IMR-90 (cell line): ENCODE results near the gene PARL.

ENCODE experiments used
- CEBPB ChIP-seq: IDR thresholded peaks from 2 replicates; pipeline ENCODE4 v1.6.1; 2012; ENCODE audit warnings: low read depth, low read length, improper control_type of control experiment
- MAFK ChIP-seq: IDR thresholded peaks from 2 replicates; pipeline ENCODE4 v1.6.1; 2012; ENCODE audit warnings: low read depth, low read length, improper control_type of control experiment
- MXI1 ChIP-seq: IDR thresholded peaks from 2 replicates; pipeline ENCODE4 v1.6.1; 2012; ENCODE audit warnings: low read depth, mild to moderate bottlenecking, low read length, moderate library complexity, borderline replicate concordance
- NFE2L2 ChIP-seq: fragments of 150-350 bp; IDR thresholded peaks from 2 replicates; pipeline ENCODE4 v1.6.1; 2016; ENCODE audit warnings: low read depth, mild to moderate bottlenecking, low read length
- POLR2A ChIP-seq: IDR thresholded peaks from 2 replicates; pipeline ENCODE4 v1.6.1; 2012; ENCODE audit warnings: mild to moderate bottlenecking, low read depth, low read length
- RAD21 ChIP-seq: IDR thresholded peaks from 2 replicates; pipeline ENCODE4 v1.6.1; 2012; ENCODE audit warnings: low read length, improper control_type of control experiment
- RCOR1 ChIP-seq: IDR thresholded peaks from 2 replicates; pipeline ENCODE4 v1.6.1; 2012; ENCODE audit warnings: mild to moderate bottlenecking, low read length, improper control_type of control experiment; ENCODE audit not compliant: insufficient replicate concordance
- RFX5 ChIP-seq: IDR thresholded peaks from 2 replicates; pipeline ENCODE4 v1.8.0; 2012; ENCODE audit warnings: low read depth, mild to moderate bottlenecking, low read length, moderate library complexity
- SMC3 ChIP-seq: fragments of 150-350 bp; IDR thresholded peaks from 2 replicates; pipeline ENCODE4 v1.6.1; 2016; ENCODE audit warnings: low read depth, mild to moderate bottlenecking, antibody characterized with exemption, low read length, moderate library complexity
- TF ChIP-seq, protein P1 (sequence below): conservative IDR thresholded peaks from 2 replicates; pipeline ENCODE4 v1.5.1; 2012; ENCODE audit warnings: mild to moderate bottlenecking, low read depth, low read length, improper control_type of control experiment
- TF ChIP-seq, protein P2 (sequence below): fragments of 150-350 bp; IDR thresholded peaks from 2 replicates; pipeline ENCODE4 v1.6.1; 2017; ENCODE audit warnings: mild to moderate bottlenecking, antibody characterized with exemption, low read length, low read depth

DNA sequence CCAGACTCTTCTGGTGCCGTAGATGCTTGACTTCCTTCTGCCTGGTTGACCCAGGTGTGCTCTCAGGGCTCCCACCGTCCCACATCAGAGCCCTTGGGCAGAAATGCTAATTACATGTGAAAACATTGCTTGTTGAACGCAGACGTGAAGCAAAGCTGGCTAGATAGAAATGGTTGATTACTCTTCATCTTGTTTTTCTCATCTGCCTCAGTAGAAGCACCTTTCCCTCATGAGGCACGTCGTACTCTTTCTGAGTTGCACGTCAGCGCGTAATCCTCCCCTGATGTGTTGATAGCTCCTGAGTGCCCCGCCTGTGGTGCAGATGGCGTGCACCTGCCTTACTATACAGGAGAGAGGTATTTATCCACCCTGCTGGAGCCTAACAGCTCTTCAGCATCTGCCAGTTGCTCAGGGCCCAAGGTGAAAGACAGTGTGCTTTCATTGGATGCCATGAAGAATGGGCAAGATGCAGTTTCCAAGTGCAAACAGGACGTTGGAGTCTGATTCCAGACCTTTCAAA, 77.4 kb downstream of the PARL start:
- TF ChIP-seq, protein P1, sequence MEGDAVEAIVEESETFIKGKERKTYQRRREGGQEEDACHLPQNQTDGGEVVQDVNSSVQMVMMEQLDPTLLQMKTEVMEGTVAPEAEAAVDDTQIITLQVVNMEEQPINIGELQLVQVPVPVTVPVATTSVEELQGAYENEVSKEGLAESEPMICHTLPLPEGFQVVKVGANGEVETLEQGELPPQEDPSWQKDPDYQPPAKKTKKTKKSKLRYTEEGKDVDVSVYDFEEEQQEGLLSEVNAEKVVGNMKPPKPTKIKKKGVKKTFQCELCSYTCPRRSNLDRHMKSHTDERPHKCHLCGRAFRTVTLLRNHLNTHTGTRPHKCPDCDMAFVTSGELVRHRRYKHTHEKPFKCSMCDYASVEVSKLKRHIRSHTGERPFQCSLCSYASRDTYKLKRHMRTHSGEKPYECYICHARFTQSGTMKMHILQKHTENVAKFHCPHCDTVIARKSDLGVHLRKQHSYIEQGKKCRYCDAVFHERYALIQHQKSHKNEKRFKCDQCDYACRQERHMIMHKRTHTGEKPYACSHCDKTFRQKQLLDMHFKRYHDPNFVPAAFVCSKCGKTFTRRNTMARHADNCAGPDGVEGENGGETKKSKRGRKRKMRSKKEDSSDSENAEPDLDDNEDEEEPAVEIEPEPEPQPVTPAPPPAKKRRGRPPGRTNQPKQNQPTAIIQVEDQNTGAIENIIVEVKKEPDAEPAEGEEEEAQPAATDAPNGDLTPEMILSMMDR, result no peak
- TF ChIP-seq RAD21 (no peak), MAFK (no peak), RFX5 (no peak), POLR2A (no peak), SMC3 (no peak), MXI1 (no peak), NFE2L2 (no peak), RCOR1 (no peak), CEBPB (no peak)
- TF ChIP-seq, protein P2, sequence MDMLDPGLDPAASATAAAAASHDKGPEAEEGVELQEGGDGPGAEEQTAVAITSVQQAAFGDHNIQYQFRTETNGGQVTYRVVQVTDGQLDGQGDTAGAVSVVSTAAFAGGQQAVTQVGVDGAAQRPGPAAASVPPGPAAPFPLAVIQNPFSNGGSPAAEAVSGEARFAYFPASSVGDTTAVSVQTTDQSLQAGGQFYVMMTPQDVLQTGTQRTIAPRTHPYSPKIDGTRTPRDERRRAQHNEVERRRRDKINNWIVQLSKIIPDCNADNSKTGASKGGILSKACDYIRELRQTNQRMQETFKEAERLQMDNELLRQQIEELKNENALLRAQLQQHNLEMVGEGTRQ, result no peak
